ENCODE measurements around the gene ATP10A.
A peak's percentile ranks its signal among the peaks of the same experiment; 100 is the strongest.

ATP10A gene

DNA sequence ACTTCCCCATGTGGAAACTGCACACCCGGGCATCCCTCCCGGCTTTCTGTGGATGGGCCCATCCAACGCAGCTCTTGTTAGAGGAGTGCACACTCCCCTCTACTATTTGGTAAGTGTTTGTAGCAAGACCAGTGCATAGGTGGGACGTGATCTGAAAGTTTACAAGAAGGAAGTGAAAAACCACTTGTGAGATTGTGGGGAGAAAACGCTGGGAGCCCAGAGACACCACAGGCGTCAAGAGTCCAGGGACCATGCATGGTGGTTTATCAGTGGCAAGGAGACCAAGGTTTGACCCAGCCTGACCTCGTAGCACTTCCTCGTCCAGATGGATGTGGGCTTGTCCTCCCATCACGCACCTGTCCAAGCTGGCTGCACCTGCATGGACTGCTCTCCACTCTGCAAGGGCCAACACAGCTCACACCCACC, 51.6 kb downstream of the ATP10A start:
- DNase-seq: no peak

DNA sequence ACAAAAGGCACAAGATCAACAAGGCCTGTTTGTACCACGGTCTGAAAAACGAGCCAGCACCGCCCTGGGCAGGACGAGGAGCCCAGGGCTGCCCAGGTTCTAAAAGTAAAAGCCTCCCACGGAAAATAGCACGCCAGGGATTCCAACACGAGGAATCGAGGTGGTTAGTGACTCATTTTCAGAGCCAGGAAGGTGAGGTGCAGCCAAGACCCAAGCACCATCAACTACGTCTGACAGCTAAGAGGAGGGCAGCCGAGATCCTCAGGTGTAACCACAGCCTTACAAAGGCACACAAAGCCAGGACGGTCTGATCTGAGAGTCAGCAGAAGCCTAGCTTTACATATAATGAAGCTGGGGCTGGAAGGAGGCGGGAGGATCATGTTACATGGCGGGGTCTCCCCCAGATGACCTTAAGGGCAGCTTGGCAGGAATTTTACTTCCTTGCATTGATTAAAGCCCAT, 52.5 kb downstream of the ATP10A start:
- DNase-seq: no peak

DNA sequence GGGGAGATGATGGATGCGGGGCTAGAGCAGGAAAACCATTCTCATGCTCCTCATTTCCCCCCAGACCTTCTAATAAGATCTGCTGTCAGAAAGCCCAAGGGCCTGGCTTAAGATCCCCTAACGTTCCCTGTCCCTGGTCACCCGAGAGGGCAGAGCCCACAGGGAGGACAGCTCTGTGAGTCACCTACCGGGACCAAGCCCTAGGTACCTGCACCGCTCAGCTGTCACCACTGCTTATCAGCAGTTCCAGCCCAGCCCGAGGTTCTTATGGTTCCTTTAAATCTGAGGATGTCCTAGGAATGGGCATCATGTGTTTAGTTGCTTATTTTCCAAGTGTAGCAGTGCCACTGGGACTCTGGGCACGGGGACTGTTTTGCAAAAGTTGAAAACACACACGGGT, 53.0 kb downstream of the ATP10A start:
- DNase-seq: no peak

DNA sequence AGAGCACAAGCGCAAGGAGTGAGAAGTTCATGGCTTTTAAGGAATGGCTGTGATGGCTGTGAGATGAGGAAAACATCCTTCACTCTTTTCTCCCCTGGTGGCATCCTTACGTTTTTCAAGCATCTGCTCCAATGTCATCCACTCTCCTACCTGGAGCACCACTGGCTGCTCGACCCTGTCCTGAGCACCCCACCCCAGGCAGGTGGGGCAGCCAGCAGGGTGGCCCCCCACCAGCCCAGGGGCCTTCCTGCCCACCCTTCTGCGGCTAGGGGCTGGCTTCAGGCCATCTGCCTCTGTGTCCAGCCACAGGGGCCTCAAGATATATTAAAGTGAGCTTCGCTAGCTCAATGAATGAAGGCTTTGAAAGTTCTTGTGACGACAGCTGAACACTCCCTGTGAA, 56.1 kb downstream of the ATP10A start:
- no peak for DNase-seq

DNA sequence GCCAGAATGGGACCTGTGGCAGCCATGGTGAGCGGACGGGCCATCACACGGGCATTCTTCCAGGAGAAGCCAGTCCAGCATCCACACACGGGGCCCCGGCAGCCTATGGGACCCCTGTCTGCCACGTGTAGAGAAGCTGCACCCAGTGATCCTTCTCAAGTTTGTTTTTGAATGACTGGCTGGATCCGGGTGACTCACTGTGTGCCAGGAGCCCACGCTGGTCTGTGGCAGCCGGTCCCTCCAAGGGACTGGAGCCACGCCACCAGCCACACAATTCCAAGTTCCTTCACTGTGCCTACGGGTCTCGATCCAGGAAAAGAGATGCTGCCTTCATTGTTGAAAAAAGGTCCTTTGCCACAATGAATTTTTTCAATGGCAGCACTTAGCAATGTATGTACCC, 58.1 kb downstream of the ATP10A start:
- no peak for DNase-seq

DNA sequence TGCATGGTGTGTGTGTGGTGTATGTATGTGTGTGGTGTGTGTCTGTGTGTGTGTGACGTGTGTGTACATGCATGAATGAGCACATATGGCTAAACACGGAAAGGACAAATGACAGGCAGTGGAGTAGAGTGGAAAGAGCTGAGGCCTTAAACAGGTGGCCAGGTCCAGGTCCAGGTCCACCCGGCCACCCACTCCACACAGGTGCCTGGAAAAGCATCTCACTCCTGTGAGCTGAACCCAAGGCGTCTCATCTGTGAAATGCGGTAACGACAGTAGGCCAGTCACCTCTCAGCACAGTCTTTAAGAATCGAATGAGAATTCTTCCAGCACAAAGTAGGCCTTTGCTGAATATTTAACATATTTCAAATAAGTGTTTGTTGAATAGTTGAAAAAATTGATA, 58.7 kb downstream of the ATP10A start:
- no peak for DNase-seq

DNA sequence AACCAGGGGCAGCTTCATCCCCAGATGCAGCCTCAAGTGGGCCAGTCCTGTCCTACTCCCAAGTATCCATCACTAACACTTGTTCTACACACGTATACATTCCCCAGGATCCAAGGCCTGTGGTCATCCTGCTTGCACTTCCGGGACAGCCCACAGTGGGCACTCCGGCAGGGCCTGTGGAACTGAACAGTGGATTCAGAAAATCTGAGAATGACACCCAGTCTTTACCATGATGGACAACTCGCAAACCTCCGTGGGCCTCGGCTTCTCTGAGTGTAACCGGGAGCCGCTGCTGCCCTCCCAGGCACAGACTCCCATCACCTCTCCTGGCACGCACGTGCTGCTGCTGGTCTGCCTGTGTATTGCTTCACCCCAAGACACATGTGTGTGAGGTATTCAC, 59.6 kb downstream of the ATP10A start:
- DNase-seq: no peak

DNA sequence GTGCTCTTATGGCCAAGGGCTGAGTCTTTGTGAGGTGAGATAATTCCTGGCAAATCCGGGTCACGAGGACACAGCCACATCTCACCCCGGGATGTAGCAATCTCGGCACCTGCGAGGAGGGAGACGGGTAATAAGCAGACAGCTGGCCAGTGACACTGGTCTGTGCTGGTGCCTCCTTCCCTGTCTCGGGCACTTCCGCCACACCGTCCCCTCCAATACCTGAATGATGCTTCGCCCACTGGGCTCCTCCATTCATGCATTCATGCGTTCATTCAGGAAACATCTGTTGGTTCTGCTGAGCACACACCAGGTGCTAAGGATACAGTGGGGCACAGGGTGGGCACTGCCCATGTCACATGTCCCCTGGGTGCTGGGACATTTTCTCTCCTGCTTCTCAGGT, 60.1 kb downstream of the ATP10A start:
- DNase-seq: no peak

DNA sequence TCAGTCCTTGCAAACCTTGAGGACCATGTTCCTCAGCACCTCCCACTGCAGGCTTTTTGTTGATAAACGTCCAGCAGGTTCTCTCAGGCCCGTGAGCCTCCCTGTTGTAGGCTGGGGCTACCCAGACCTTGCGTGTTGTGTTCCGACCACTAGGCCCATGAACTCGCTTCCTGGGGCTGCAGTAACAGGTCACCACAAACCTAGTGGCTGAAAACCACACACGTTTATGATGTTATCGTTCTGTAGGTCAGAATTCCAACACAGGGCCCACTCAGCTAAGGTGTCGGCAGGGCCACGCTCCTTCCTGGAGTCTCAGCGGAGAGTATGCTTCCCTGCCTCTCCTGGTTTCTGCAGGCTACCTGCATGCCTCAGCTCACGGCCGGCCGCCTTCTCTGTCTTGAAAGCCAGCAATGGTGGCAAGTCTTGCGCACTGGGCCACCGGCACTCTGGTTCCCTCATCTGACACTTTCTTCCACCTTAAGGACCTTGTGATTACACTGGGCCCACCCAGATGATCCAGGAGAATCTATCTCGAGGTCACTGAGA, 60.8 kb downstream of the ATP10A start:
- DNase-seq: no peak

DNA sequence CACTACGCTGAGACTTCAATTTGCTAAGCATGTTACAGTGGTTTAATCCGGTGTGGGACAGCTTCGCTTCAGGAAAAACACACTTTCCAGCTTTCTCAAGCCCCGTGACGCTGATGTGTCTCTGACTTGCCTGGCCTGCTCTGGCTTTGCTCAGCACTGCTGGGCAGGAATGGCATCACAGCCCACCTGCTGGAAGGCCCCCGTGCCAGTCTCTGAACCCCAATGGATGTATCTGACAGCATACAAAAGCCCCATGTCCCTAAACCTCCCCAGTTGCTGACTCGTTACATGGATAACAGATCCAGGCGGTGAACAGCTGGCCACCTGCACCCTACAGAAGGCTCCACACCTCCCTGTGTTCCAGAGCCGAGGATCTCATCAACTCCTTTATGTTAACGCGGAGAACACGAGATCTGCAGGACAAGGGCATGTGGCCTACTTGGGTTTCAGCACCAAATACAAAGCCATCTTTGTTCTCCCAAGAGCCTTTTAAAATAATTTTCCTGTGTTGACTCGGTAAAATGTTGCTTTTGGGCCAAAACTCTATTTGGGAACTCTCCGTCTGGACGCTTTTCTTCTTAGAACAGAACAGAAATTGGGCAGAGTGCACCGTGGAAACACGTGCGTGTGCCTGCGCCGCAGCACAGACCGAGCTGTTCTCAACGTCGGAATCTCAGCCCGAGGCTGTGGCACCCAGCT, 61.4 kb downstream of the ATP10A start:
- DNase-seq: no peak

DNA sequence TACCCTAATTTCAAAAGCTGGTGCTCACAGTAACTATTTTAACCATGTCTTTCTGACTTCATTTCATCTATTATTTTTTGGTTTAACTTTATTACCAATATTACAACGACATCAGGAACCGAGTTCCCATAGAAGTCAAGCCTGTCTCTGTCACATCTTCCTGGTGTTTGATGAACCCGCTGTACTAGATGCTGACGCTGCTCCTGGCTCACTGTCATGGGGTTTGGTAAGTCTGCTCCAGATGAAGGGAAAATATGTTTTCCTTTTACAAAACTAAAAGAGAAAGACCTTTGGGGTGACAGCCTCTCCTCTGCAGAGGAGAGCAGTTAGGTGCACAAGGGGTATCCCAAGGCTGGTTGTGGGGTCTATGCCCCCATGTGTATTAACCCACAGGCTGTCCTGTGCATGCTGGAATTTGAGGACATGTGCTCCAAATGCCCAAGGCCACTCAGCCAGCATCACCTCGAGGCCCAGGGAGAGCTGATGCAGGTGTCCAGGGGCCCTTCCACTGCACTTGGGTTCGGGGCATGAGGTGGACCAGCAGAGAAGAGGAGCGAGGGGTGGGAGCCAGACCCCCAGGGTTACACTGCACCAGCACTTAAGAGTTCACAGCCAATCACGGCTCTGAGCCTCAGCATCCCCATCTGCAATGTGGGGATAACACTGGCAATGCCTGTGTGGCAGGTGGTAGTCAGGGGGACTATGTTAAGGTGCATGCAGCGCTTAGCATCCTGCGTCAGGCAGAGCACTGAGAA, 62.2 kb downstream of the ATP10A start:
- no peak for DNase-seq

DNA sequence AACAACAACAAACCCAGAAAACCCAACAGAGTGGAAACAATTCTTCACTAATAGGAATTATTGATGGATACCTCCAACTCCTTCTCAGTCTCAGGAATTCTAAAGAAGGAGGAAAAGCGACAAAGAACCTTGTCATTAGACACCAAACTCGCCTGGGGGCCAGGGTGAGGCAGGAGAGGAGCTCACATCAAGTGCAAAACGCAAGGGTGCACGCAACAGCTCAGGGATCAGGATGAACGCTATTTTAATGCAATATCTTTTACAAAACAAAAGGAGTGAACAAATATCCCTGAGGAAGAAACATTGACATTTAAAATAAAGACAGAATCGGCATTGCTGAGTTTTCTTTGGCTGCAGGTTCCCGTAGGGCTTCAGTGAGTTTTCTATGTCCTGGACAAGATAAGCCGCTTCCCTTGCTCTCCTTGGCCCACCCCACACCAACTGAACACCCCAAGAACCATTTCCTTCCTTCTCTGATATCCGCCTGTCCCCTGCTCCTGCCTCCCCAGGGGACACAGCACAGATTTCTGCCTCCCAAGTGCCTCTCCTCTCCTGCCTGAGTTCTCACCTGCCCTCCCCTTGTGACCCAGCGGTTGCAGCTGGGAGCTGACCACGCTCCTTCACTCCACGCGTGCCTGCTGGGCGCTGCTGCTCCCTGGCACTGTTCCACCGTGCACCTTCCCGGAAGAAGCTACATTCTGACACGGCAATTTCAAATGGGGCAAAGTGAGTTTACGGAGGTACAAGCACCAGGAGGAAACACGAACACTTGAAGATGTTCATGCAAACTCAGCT, 63.0 kb downstream of the ATP10A start:
- no peak for DNase-seq

DNA sequence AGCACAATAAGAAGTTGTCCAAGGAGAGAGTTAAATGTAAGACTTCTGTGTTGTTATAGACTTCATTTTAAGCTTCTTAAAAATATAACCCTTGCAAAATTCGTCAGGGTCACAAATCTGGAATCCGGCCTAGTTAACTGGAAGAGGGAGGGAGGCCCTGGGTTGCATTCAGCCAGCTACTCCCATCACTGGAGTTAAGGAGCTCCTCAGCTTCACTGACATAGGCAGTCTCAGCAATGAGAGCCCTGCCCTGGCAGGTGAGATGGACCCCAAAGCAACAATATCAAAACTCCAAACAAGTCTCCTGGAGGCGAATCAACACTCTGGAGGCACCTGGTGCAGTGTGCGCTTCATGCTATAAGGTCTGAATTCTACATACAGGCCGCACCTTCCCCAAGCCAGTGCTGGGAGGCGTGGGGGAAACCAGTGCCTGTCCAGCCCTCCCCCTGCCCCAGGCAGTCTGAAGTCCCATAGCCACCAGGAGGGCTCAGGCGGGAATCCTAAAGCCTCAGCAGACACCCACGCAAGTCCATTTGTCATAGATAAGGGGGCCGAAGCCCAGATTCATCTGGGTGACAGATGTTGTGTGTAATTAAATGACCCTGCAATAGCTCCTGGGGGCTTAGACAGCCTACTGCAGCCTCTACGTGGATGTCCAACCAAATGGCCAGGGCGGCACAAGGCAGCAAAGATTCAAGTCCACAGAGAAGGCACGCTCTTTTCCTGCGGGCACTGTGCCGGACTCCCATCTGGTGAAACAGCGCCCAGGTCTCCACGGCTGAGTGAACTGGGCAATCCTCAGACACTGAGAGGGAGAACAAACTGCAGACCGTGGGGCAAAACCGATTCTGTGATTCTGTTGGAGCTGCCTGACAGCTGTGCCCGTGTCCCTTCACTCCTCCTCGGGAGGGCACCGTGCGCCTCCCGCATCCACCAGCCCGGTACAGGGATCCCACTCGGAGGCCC, 64.9 kb downstream of the ATP10A start:
- DNase-seq: no peak

DNA sequence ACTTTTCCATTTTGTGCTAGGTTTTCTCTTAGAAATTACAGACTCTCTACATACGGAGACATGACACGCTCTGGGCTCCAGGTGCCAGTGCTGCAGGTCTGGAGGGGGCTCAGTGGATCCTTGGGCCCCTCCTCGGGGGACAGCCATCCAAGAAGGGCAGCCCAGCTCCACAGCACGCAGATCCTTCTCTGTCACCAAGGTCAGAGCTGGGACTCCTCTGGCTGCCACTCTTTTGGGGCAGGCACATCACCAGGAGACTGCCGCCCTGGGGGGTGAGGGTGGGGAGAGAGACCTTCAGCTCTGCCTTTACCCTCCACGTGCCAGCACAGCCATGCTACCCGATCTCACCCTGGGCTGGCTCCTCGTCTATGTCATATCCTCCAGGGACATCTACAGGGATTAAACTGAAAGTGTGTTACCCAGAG, 65.6 kb downstream of the ATP10A start:
- no peak for DNase-seq

DNA sequence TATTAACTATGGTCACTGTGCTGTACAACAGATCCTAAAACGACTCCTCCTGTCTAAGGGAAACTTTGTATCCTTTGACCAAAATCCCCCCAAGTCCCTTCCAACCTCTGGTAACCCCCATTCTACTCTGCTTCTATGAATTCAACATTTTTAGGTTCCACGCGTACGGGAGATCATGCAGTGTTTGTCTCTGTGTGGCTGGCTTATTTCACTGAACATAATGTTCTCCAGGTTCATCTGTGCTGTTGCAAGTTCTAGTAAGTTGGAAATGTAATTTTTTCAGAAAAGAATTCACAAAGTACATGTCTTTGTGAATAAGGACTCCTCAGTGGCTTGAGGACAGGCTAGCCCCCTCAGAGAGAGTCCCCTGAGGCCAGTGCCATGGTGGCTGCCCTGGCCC, 66.1 kb downstream of the ATP10A start:
- DNase-seq: no peak

DNA sequence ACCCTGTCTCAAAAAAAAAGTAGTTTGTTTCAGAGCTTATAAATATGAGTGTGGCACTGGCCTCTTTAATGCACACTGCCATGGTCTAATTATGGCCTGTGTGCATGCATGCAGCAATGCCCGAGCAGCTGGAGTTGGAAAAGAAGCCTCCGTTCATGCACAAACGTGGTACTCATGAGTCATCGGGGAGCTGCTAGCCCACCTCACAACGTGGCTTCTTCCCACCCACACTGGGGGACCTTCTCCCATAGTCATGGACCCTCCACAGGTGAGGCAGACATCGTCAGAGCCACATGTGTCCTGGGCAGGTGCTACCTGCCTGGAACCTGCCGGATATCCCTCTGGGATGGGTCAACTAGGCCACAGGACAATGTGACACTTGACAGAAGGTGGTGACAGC, 66.7 kb downstream of the ATP10A start:
- DNase-seq: no peak

DNA sequence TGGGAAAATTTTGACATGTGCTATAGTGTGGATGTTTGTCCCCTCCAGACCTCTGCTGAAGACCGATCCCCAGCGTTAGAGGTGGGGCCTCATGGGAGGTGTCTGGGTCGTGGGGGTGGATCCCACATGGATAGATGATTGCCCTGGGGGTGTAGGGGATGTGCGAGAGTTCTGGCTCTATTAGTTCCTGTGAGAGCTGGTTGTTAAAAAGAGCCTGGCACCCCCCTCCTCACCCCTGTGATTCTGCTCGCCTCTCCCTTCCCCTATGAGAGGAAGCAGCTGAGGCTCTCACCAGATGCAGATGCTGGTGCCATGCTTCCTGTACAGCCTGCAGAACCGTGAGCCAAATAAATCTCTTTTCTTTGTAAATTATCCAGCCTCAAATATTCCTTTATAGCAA, 67.4 kb downstream of the ATP10A start:
- DNase-seq: no peak

DNA sequence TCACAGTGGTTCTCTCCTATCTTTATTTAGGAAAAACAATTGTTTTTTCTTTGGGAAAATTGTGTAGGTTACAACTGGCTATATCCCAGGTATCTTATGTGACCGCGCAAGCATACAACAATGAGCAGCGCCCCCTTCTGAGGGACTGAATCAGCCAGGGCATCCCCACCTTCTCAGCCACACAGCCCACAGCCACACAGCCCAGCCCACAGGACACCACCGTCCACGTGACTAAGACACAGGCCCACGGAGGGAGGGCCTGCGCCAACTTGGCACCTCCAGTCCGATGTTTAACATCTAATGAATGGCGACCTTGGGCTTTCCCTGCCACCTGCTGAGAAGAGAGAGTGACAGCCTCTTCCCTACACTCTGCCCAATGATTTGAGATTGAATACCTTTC, 68.1 kb downstream of the ATP10A start:
- no peak for DNase-seq

DNA sequence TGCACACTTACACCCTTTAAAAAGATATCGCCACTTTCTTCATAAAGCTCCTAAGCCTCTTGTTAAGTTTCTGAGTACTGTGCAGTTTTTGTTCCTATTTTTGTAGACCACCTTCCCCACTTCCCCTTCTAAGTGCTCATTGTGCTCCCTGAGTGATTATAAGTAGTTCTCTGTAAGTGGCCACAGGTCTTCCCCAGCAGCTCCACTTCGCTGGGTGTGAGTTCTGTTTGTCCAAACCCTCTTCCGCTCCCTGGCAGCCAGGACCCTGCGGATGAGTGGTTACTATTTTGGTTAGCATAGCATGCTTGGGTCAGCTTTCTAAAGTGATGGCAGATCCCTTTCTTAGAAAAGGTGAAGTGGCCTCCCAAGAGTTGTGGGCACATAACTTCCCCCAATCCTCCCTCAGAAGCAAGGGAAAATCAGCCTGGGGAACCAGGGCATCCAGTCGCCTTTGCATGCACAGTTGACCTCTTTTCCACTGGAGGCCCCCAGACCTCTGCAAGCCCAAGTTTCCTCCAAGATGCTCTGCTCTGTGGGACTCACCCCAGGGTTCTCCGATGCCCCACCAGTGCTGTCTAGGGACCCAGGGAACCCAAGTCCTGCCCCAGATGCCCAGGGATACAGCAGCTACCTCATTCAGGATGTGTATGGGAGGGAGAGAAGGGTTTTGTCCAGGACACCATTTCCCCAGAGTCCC, 69.6 kb downstream of the ATP10A start:
- no peak for DNase-seq

DNA sequence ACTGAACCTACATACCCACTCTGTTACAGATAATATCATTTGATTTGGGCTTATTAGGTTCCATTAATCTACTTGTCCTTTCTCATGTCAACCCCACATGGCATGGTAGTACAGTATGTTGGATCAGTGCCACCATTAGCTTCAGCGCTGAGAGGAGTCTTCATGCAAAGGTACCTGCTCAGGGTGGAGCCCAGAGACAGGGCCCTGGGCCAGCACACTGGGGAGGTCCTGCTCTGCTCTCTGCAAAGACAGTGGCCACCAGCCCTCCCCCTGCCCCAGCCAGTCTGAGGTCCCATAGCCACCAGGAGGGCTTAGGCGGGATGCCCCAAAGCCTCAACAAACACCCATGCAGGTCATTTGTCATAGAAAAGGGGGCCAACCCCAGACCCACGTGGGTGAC, 71.0 kb downstream of the ATP10A start:
- no peak for DNase-seq

DNA sequence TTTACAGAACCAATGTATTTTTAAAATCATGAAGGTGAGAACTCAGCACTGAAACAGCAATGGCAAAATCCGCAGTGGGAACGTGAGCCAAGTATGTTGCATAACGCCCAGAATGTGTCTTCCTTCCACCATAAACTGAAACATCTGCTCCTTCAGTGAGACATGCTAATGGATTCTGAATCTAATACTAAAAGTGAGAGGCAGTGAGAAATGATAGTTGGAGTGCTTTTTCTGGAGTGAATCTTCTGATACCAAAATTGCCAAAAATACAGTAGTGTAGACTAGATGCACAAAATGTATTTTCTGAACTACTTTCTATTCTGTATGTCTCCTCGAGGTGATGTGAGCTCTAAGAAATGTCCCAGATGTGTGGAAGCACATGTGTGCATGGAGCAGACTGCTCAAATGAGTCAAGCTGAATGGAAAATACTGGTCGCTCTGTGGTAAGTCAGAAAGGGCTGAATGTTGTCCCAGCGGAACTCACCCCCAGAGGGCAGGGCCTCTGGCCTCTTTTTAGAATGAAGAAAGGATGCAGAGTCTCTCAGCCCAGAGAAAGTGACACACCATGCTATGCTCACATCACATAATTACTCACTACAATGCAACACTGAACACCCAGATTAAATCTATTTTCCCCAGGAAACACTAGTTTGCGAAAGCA, 73.0 kb downstream of the ATP10A start:
- DNase-seq: peak; percentile 64
